ENCODE measurements around the gene PTRH1.

Gene PTRH1

DNA sequence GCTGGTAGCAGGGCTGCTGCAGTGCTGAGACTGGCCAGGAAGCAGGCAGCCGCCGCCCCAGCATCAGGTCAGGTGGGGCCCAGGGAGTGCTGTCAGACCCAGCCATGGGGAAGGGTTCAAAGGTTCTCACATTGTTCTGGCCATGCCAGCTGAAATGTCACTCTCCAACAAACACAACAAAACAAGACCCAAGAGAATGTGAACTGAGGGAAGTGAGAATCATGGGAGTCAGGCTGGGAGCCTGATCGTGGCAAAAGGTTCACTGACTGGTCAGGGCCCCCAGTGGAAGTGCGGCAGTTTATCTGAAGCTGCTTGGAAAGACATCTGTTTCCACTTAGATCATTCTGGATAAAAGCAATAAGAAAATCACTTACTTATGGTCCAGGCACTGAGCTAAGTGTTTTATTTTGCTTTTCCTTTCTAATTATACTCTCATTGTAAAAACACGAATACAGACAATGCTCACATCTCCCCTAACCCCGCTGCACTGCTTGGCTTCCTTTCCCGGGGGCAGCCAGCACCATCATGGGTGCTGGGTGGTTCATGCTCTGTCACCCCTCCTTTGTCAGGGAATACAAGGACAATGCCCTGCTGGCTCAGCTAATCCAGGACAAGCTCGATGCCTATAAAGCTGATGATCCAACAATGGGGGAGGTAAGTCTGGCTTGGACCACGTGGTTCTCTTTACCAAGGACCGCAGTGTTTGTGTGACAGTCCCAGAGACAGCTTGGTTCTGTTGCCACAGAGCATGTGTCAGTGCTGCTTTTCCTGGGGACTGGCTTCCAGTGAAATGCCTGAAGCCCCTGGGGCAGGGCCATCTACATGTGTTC lies 50.6 kb downstream of the PTRH1 start:
- H3K4me3 ChIP-seq (ENCODE audit: low read depth, low read length): no peak overlapping the region
- TF ChIP-seq, protein P1, sequence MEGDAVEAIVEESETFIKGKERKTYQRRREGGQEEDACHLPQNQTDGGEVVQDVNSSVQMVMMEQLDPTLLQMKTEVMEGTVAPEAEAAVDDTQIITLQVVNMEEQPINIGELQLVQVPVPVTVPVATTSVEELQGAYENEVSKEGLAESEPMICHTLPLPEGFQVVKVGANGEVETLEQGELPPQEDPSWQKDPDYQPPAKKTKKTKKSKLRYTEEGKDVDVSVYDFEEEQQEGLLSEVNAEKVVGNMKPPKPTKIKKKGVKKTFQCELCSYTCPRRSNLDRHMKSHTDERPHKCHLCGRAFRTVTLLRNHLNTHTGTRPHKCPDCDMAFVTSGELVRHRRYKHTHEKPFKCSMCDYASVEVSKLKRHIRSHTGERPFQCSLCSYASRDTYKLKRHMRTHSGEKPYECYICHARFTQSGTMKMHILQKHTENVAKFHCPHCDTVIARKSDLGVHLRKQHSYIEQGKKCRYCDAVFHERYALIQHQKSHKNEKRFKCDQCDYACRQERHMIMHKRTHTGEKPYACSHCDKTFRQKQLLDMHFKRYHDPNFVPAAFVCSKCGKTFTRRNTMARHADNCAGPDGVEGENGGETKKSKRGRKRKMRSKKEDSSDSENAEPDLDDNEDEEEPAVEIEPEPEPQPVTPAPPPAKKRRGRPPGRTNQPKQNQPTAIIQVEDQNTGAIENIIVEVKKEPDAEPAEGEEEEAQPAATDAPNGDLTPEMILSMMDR (IDR thresholded peaks at IDR 0.05; ENCODE audit: insufficient read depth, low read depth, low read length, missing control alignments): no peak
- no peak for DNase-seq (ENCODE audit: low read depth)

DNA sequence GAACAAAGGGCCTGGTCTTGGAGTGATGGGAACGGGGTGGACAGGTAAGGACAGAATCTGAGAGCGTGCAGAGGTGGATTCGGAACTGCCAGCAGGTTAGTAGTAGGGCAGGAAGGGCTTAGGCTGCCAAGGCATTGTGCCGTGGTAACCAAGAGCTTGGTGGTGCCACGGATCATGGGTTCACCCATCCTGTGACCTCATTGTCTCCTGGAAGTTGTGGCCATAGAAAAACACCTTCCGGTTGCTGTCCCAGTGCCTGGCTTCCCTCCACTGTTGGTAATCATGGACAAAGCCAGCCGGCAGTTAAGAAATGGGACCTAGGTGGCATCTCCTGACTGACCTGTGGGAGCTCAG lies 51.2 kb downstream of the PTRH1 start:
- TF ChIP-seq, protein P1 (IDR thresholded peaks at IDR 0.05; ENCODE audit: insufficient read depth, low read depth, low read length, missing control alignments): no peak
- DNase-seq (ENCODE audit: low read depth): no peak
- no peak overlapping the region for H3K4me3 ChIP-seq (ENCODE audit: low read depth, low read length)

Measured in GM12865 (cell line).